ENCODE results near the gene SAMD3. TPM values are rescaled to one million over a fixed set of nuclear protein-coding genes. Genes with fewer than 3 reads are reported as not detected.

The SAMD3 gene
- total and polyA plus RNA-seq, 4 donors = 0.08 to 4.3 (median 1.2) TPM

GRCh38 chr6:130158056-130158455, 64.7 kb downstream of the SAMD3 start:
- Histone ChIP-seq H3K4me1 (ENCODE audit: control insufficient read depth in 4 of 4, insufficient read depth in 4 of 4, low read length in 3 of 4) (no peaks in the 10 kb centered on the region), H3K9me3 (ENCODE audit: control insufficient read depth in 4 of 4, low read length in 3 of 4) (peaks cover 0 to 2% (median 0%) of the 10 kb centered on the region in 4 donors), H3K36me3 (ENCODE audit: control insufficient read depth in 4 of 4, insufficient read depth in 3 of 4, low read depth in 1 of 4, low read length in 3 of 4) (no peaks in the 10 kb centered on the region), H3K4me3 (ENCODE audit: low read depth in 1 of 3, low read length in 3 of 3) (no peak overlapping the region), H3K9ac (ENCODE audit: low read depth in 1 of 2, low read length in 2 of 2) (no peak overlapping the region), H3K27ac (ENCODE audit: low read depth in 1 of 2, low read length in 2 of 2) (no peak overlapping the region), H3K27me3 (ENCODE audit: control insufficient read depth in 4 of 4, insufficient read depth in 4 of 4, low read length in 3 of 4) (no peaks in the 10 kb centered on the region)
- DNase-seq (ENCODE audit: low spot score) = no peak
- WGBS = 89% methylated on average over 2 of the region's 2 CpGs
- no peak for TF ChIP-seq CTCF (IDR thresholded peaks at IDR 0.05; ENCODE audit: low read depth, low read length, missing input control)
- no peak for TF ChIP-seq HNF4A (conservative IDR thresholded peaks at IDR 0.05)
- no peak for TF ChIP-seq MAX (IDR thresholded peaks at IDR 0.05)
- TF ChIP-seq HNF4G (IDR thresholded peaks at IDR 0.05) = no peak
- no peak for TF ChIP-seq JUND (IDR thresholded peaks at IDR 0.05)
- TF ChIP-seq RXRA (IDR thresholded peaks at IDR 0.05) = no peak
- TF ChIP-seq YY1 (IDR thresholded peaks at IDR 0.05) = no peak
- no peak for TF ChIP-seq FOXA1 (IDR thresholded peaks at IDR 0.05)
- no peak for TF ChIP-seq REST (IDR thresholded peaks at IDR 0.05)
- TF ChIP-seq ATF3 (IDR thresholded peaks at IDR 0.05) = no peak
- no peak for TF ChIP-seq ZBTB33 (IDR thresholded peaks at IDR 0.05)
- no peak for TF ChIP-seq RAD21 (IDR thresholded peaks at IDR 0.05)
- no peak for TF ChIP-seq FOXA2 (IDR thresholded peaks at IDR 0.05)
- no peak for TF ChIP-seq SP1 (IDR thresholded peaks at IDR 0.05)
- TF ChIP-seq TAF1 (conservative IDR thresholded peaks at IDR 0.05) = no peak
- TF ChIP-seq GABPA (IDR thresholded peaks at IDR 0.05 in 1 of 2, conservative IDR thresholded peaks at IDR 0.05 in 1 of 2) = no peak
- no peak for TF ChIP-seq NR2F2 (IDR thresholded peaks at IDR 0.05)
- TF ChIP-seq EGR1 (IDR thresholded peaks at IDR 0.05; ENCODE audit: low read depth in 2 of 2) = no peak
